A673 (cell line): ENCODE data around the gene GPX4.

Experiments
- EZH2 ChIP-seq: fragments of 200-600 bp; sonication (generic); IDR thresholded peaks from 2 replicates; pipeline ENCODE4 v1.6.1; 2017; ENCODE audit warnings: borderline replicate concordance, low read depth, mild to moderate bottlenecking, mixed read lengths, antibody characterized with exemption, low read length; ENCODE audit not compliant: poor library complexity, severe bottlenecking
- TF ChIP-seq, protein P1 (sequence below): fragments of 300-800, 200-600 bp; sonication (generic); conservative IDR thresholded peaks from 2 replicates; pipeline ENCODE4 v1.5.1; 2017; ENCODE audit warnings: low read depth, mild to moderate bottlenecking, antibody characterized with exemption, low read length, moderate library complexity, mixed read lengths

DNA sequence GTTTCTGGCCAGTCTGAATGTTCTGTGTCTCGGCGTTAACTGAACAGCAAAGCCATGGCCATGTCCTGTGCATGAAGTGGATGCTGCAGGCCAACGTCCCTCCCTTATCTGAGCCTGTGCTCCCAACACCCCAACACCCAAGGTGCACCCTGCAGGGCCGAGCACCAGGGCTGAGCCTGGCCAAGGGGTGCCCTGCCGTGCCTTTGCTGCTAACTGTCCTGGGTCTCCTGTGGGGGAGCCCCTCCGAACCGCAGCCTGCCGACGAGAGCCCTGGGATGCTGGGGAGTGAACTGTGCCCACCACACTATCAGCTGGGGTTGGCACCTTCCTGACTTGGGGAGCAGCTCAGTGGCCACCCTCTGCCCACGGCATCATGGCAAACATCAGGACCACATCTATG lies 17.6 kb downstream of the GPX4 start:
- TF ChIP-seq, protein P1, sequence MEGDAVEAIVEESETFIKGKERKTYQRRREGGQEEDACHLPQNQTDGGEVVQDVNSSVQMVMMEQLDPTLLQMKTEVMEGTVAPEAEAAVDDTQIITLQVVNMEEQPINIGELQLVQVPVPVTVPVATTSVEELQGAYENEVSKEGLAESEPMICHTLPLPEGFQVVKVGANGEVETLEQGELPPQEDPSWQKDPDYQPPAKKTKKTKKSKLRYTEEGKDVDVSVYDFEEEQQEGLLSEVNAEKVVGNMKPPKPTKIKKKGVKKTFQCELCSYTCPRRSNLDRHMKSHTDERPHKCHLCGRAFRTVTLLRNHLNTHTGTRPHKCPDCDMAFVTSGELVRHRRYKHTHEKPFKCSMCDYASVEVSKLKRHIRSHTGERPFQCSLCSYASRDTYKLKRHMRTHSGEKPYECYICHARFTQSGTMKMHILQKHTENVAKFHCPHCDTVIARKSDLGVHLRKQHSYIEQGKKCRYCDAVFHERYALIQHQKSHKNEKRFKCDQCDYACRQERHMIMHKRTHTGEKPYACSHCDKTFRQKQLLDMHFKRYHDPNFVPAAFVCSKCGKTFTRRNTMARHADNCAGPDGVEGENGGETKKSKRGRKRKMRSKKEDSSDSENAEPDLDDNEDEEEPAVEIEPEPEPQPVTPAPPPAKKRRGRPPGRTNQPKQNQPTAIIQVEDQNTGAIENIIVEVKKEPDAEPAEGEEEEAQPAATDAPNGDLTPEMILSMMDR = no peak
- no peak for TF ChIP-seq EZH2
